ENCODE results near the gene URM1. TPM values are rescaled to one million over a fixed set of nuclear protein-coding genes. Genes with fewer than 3 reads are reported as not detected.

Gene URM1
- polyA plus RNA-seq, 1 donor from 2014 or later = 80.8 TPM

DNA sequence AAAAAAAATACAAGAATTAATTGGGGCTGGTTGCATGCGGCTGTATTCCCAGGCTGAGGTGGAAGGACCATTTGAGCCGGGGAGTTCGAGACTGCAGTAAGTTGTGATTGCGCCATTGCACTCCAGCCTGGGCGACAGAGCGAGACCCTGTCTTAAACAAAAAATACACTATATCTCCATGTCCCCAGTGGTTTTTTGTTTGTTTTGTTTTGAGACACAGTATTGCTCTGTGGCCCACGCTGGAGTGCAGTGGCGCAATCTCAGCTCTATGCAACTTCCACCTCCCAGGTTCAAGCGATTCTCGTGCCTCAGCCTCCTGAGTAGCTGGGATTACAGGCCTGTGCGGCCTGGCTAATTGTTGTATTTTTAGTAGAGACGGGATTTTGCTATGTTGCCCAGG lies 47.4 kb upstream of the URM1 start:
- Histone ChIP-seq H3K79me2 (replicated peaks; ENCODE audit: insufficient read depth, low read length) (peaks cover 26% of the 10 kb centered on the region), H3K27ac (ENCODE audit: low read length) (peak overlapping the region; percentile 97), H4K20me1 (ENCODE audit: insufficient read depth) (no peaks in the 10 kb centered on the region), H3K4me2 (ENCODE audit: low read length) (peak overlapping the region; percentile 75), H3K9me3 (ENCODE audit: low read length) (no peaks in the 10 kb centered on the region), H3K9me2 (ENCODE audit: insufficient read depth, low read length) (no peaks in the 10 kb centered on the region), H3F3A (ENCODE audit: insufficient read depth, low read length, poor library complexity, severe bottlenecking) (no peaks in the 10 kb centered on the region), H3K36me3 (ENCODE audit: insufficient read depth, low read length) (no peaks in the 10 kb centered on the region), H2AFZ (ENCODE audit: low read depth, low read length) (no peak overlapping the region), H3K27me3 (ENCODE audit: insufficient read depth, low read depth, low read length) (no peaks in the 10 kb centered on the region), H3K4me3 (ENCODE audit: low read length) (peak overlapping the region; percentile 80), H3K9ac (ENCODE audit: low read length) (peak overlapping the region; percentile 91)
- TF ChIP-seq RAD21 (conservative IDR thresholded peaks at IDR 0.05) (no peak), SMC3 (conservative IDR thresholded peaks at IDR 0.05; ENCODE audit: poor library complexity) (no peak), TAF1 (IDR thresholded peaks at IDR 0.05; ENCODE audit: low read depth) (no peak), EZH2 (IDR thresholded peaks at IDR 0.05; ENCODE audit: borderline replicate concordance, insufficient read depth, low read length, poor library complexity, severe bottlenecking) (no peak), MXI1 (conservative IDR thresholded peaks at IDR 0.05; ENCODE audit: poor library complexity, severe bottlenecking) (no peak)
- TF ChIP-seq, protein P1, sequence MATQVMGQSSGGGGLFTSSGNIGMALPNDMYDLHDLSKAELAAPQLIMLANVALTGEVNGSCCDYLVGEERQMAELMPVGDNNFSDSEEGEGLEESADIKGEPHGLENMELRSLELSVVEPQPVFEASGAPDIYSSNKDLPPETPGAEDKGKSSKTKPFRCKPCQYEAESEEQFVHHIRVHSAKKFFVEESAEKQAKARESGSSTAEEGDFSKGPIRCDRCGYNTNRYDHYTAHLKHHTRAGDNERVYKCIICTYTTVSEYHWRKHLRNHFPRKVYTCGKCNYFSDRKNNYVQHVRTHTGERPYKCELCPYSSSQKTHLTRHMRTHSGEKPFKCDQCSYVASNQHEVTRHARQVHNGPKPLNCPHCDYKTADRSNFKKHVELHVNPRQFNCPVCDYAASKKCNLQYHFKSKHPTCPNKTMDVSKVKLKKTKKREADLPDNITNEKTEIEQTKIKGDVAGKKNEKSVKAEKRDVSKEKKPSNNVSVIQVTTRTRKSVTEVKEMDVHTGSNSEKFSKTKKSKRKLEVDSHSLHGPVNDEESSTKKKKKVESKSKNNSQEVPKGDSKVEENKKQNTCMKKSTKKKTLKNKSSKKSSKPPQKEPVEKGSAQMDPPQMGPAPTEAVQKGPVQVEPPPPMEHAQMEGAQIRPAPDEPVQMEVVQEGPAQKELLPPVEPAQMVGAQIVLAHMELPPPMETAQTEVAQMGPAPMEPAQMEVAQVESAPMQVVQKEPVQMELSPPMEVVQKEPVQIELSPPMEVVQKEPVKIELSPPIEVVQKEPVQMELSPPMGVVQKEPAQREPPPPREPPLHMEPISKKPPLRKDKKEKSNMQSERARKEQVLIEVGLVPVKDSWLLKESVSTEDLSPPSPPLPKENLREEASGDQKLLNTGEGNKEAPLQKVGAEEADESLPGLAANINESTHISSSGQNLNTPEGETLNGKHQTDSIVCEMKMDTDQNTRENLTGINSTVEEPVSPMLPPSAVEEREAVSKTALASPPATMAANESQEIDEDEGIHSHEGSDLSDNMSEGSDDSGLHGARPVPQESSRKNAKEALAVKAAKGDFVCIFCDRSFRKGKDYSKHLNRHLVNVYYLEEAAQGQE (IDR thresholded peaks at IDR 0.05; ENCODE audit: borderline replicate concordance) = no peak
- TF ChIP-seq, protein P2, sequence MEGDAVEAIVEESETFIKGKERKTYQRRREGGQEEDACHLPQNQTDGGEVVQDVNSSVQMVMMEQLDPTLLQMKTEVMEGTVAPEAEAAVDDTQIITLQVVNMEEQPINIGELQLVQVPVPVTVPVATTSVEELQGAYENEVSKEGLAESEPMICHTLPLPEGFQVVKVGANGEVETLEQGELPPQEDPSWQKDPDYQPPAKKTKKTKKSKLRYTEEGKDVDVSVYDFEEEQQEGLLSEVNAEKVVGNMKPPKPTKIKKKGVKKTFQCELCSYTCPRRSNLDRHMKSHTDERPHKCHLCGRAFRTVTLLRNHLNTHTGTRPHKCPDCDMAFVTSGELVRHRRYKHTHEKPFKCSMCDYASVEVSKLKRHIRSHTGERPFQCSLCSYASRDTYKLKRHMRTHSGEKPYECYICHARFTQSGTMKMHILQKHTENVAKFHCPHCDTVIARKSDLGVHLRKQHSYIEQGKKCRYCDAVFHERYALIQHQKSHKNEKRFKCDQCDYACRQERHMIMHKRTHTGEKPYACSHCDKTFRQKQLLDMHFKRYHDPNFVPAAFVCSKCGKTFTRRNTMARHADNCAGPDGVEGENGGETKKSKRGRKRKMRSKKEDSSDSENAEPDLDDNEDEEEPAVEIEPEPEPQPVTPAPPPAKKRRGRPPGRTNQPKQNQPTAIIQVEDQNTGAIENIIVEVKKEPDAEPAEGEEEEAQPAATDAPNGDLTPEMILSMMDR (IDR thresholded peaks at IDR 0.05; ENCODE audit: poor library complexity, severe bottlenecking) = no peak

DNA sequence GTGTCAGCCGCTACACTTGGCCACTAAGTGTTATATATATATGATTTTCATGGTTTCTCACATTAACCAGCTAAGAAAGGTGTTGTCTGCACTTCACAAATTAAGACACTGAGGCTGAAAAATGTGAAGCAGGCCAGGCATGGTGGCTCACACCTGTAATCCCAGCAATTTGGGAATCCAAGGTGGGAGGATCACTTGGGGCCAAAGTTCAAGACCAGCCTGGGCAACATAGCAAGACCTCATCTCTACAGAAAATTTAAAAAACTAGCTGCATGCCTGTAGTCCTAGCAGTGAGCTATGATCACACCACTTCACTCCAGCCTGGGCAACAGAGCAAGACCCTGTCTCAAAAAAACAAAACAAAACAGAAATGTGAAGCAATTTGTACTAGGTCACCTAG lies 46.8 kb upstream of the URM1 start:
- Histone ChIP-seq H3K27ac (ENCODE audit: low read length) (no peak overlapping the region), H3K9me3 (ENCODE audit: low read length) (no peaks in the 10 kb centered on the region), H4K20me1 (ENCODE audit: insufficient read depth) (no peaks in the 10 kb centered on the region), H3K4me2 (ENCODE audit: low read length) (no peak overlapping the region), H2AFZ (ENCODE audit: low read depth, low read length) (no peak overlapping the region), H3K4me3 (ENCODE audit: low read length) (no peak overlapping the region), H3K9me2 (ENCODE audit: insufficient read depth, low read length) (no peaks in the 10 kb centered on the region), H3K9ac (ENCODE audit: low read length) (no peak overlapping the region), H3K27me3 (ENCODE audit: insufficient read depth, low read depth, low read length) (no peaks in the 10 kb centered on the region), H3K79me2 (replicated peaks; ENCODE audit: insufficient read depth, low read length) (peaks cover 26% of the 10 kb centered on the region), H3F3A (ENCODE audit: insufficient read depth, low read length, poor library complexity, severe bottlenecking) (no peaks in the 10 kb centered on the region), H3K36me3 (ENCODE audit: insufficient read depth, low read length) (no peaks in the 10 kb centered on the region)
- TF ChIP-seq, protein P1 (IDR thresholded peaks at IDR 0.05; ENCODE audit: borderline replicate concordance) = no peak
- TF ChIP-seq SMC3 (conservative IDR thresholded peaks at IDR 0.05; ENCODE audit: poor library complexity) (no peak), EZH2 (IDR thresholded peaks at IDR 0.05; ENCODE audit: borderline replicate concordance, insufficient read depth, low read length, poor library complexity, severe bottlenecking) (no peak), RAD21 (conservative IDR thresholded peaks at IDR 0.05) (no peak), POLR2AphosphoS5 (IDR thresholded peaks at IDR 0.05) (no peak), EP300 (conservative IDR thresholded peaks at IDR 0.05; ENCODE audit: poor library complexity, severe bottlenecking) (no peak)
